NCI-H1694 (cell line): ENCODE measurements around the gene EPN1.

Source experiments
- DNase-seq: peaks from one replicate; lab custom pipeline; 2025; lab: John Stamatoyannopoulos, UW

EPN1 gene

GRCh38 chr19:55646889-55647731 is 27.9 kb upstream of the EPN1 start:
- DNase-seq: no peak

GRCh38 chr19:55647732-55648584 is 27.1 kb upstream of the EPN1 start, which contains the start of gene CCDC106:
TSS of gene CCDC106 (plus strand) at chr19:55648212. CDS start at chr19:55649047, 835 bp downstream.
- peak; percentile 43 for DNase-seq

GRCh38 chr19:55648585-55649267 is 26.3 kb upstream of the EPN1 start:
- DNase-seq: no peak

GRCh38 chr19:55649268-55650125 is 25.5 kb upstream of the EPN1 start:
- DNase-seq: no peak

- DNase-seq: no peak
Observed at GRCh38 chr19:55650126-55650557, 24.9 kb upstream of the EPN1 start.

- DNase-seq: no peak
Observed at GRCh38 chr19:55650602-55651230, 24.3 kb upstream of the EPN1 start.

GRCh38 chr19:55651236-55651635 is 23.8 kb upstream of the EPN1 start:
- DNase-seq: no peak

GRCh38 chr19:55652311-55653128 is 22.5 kb upstream of the EPN1 start:
- DNase-seq: no peak

GRCh38 chr19:55653651-55654322 is 21.2 kb upstream of the EPN1 start:
- peak; percentile 98 for DNase-seq

GRCh38 chr19:55654323-55654867 is 20.6 kb upstream of the EPN1 start:
- DNase-seq: peak; percentile 98

- DNase-seq: peak; percentile 69
Observed at GRCh38 chr19:55654868-55655647, 20.0 kb upstream of the EPN1 start, which contains the start of gene U2AF2. TSS of gene U2AF2 (plus strand) at chr19:55655035. CDS start at chr19:55655105, 70 bp downstream.

- DNase-seq: no peak
Observed at GRCh38 chr19:55655648-55656040, 19.4 kb upstream of the EPN1 start.

- DNase-seq: no peak
Observed at GRCh38 chr19:55656552-55656951, 18.5 kb upstream of the EPN1 start.

- DNase-seq: no peak
Observed at GRCh38 chr19:55656988-55657747, 17.9 kb upstream of the EPN1 start.

- DNase-seq: no peak
Observed at GRCh38 chr19:55658846-55659459, 16.1 kb upstream of the EPN1 start.

GRCh38 chr19:55659822-55660221 is 15.2 kb upstream of the EPN1 start:
- DNase-seq: no peak

- DNase-seq: no peak
Observed at GRCh38 chr19:55660404-55660803, 14.6 kb upstream of the EPN1 start.
